ENCODE results near the gene ABCC11.

Gene ABCC11

GRCh38 chr16:48123104-48123788 is 124.1 kb downstream of the ABCC11 start:
- CTCF ChIA-PET: no interaction called here
- POLR2A ChIA-PET: no interaction called here
- TF ChIP-seq SP1 (IDR thresholded peaks at IDR 0.05): no peak
- no peak for TF ChIP-seq TARDBP (IDR thresholded peaks at IDR 0.05)
- TF ChIP-seq ARNT (IDR thresholded peaks at IDR 0.05): no peak
- TF ChIP-seq ZNF384 (IDR thresholded peaks at IDR 0.05): no peak
- TF ChIP-seq CTBP1 (IDR thresholded peaks at IDR 0.05; ENCODE audit: borderline replicate concordance): no peak
- TF ChIP-seq ELF4 (IDR thresholded peaks at IDR 0.05): no peak
- no peak for TF ChIP-seq FOXA1 (IDR thresholded peaks at IDR 0.05)
- TF ChIP-seq FOXM1 (IDR thresholded peaks at IDR 0.05; ENCODE audit: borderline replicate concordance): no peak
- no peak for TF ChIP-seq LEF1 (IDR thresholded peaks at IDR 0.05; ENCODE audit: borderline replicate concordance)
- no peak for TF ChIP-seq PKNOX1 (IDR thresholded peaks at IDR 0.05)
- no peak for TF ChIP-seq SUZ12 (IDR thresholded peaks at IDR 0.05)
- TF ChIP-seq HDGF (IDR thresholded peaks at IDR 0.05; ENCODE audit: borderline replicate concordance): no peak
- TF ChIP-seq L3MBTL2 (conservative IDR thresholded peaks at IDR 0.05): no peak
- no peak for TF ChIP-seq FOXK2 (IDR thresholded peaks at IDR 0.05)
- no peak for TF ChIP-seq BHLHE40 (IDR thresholded peaks at IDR 0.05; ENCODE audit: borderline replicate concordance)
- TF ChIP-seq NFRKB (IDR thresholded peaks at IDR 0.05): no peak
- no peak for DNase-seq (ENCODE audit: extremely low spot score)

- TF ChIP-seq ARNT (IDR thresholded peaks at IDR 0.05) (no peak), SP1 (IDR thresholded peaks at IDR 0.05) (no peak), ELF4 (IDR thresholded peaks at IDR 0.05) (no peak), FOXA1 (IDR thresholded peaks at IDR 0.05) (no peak), HDGF (IDR thresholded peaks at IDR 0.05; ENCODE audit: borderline replicate concordance) (no peak), PKNOX1 (IDR thresholded peaks at IDR 0.05) (no peak)
- ChIA-PET CTCF (no interaction called here), POLR2A (no interaction called here)
Observed at GRCh38 chr16:48121276-48121675, 126.1 kb downstream of the ABCC11 start.

DNA sequence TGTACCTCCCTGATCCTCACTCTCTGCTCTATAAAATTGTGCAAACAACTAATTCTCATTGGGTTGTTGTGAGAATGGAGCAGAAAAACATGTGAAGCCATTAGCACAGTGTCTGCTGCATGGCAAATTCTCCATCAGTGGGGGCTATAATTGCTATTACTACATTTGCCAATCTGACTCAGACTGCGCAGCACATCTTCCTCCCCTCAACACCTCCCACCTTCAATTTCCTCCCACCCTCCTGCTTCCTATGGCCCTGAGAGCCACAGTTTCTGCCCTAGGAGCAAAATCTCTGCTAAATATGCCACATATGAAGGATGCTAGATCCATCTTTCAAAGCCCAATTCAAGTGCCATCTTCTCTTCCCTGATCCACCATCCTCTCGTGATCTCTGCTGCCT is 128.5 kb downstream of the ABCC11 start:
- TF ChIP-seq TARDBP (IDR thresholded peaks at IDR 0.05): no peak
- TF ChIP-seq HDGF (IDR thresholded peaks at IDR 0.05; ENCODE audit: borderline replicate concordance): no peak
- no peak for TF ChIP-seq ZNF384 (IDR thresholded peaks at IDR 0.05)
- no peak for TF ChIP-seq PKNOX1 (IDR thresholded peaks at IDR 0.05)
- TF ChIP-seq SUZ12 (IDR thresholded peaks at IDR 0.05): no peak
- no peak for TF ChIP-seq ARNT (IDR thresholded peaks at IDR 0.05)
- TF ChIP-seq NFRKB (IDR thresholded peaks at IDR 0.05): no peak
- no peak for TF ChIP-seq FOXM1 (IDR thresholded peaks at IDR 0.05; ENCODE audit: borderline replicate concordance)
- TF ChIP-seq ELF4 (IDR thresholded peaks at IDR 0.05): no peak
- TF ChIP-seq BHLHE40 (IDR thresholded peaks at IDR 0.05; ENCODE audit: borderline replicate concordance): no peak
- no peak for TF ChIP-seq FOXK2 (IDR thresholded peaks at IDR 0.05)
- TF ChIP-seq FOXA1 (IDR thresholded peaks at IDR 0.05): no peak
- TF ChIP-seq CTBP1 (IDR thresholded peaks at IDR 0.05; ENCODE audit: borderline replicate concordance): no peak
- no peak for TF ChIP-seq L3MBTL2 (conservative IDR thresholded peaks at IDR 0.05)
- TF ChIP-seq LEF1 (IDR thresholded peaks at IDR 0.05; ENCODE audit: borderline replicate concordance): no peak
- ChIA-PET POLR2A (no interaction called here), CTCF (no interaction called here)
- no peak for DNase-seq (ENCODE audit: extremely low spot score)

More at GRCh38 chr16:48121276-48121675, 126.1 kb downstream of the ABCC11 start:
- no peak for DNase-seq (ENCODE audit: extremely low spot score)

GRCh38 chr16:48117217-48118105 is 129.9 kb downstream of the ABCC11 start:
- peak; percentile 87 for DNase-seq (ENCODE audit: extremely low spot score)
- ChIA-PET POLR2A (no interaction called here), CTCF (interaction anchor here (1.0 kb wide), 1 partner anchor 47 kb away, joined by 3 read pairs; no protein-coding TSS in a partner anchor)
- no peak for TF ChIP-seq FOXM1 (IDR thresholded peaks at IDR 0.05; ENCODE audit: borderline replicate concordance)
- no peak for TF ChIP-seq NFRKB (IDR thresholded peaks at IDR 0.05)
- TF ChIP-seq ZNF384 (IDR thresholded peaks at IDR 0.05): no peak
- TF ChIP-seq FOXA1 (IDR thresholded peaks at IDR 0.05): no peak
- no peak for TF ChIP-seq CTBP1 (IDR thresholded peaks at IDR 0.05; ENCODE audit: borderline replicate concordance)
- TF ChIP-seq TARDBP (IDR thresholded peaks at IDR 0.05): no peak
- TF ChIP-seq ELF4 (IDR thresholded peaks at IDR 0.05): no peak
- TF ChIP-seq PKNOX1 (IDR thresholded peaks at IDR 0.05): no peak
- TF ChIP-seq BHLHE40 (IDR thresholded peaks at IDR 0.05; ENCODE audit: borderline replicate concordance): no peak
- no peak for TF ChIP-seq L3MBTL2 (conservative IDR thresholded peaks at IDR 0.05)
- no peak for TF ChIP-seq SP1 (IDR thresholded peaks at IDR 0.05)
